ENCODE results near the gene HNF4A. TPM values are rescaled to one million over a fixed set of nuclear protein-coding genes. Genes with fewer than 3 reads are reported as not detected.

HNF4A gene
- total RNA-seq, 2 experiments from 2014 or later = not detected

DNA sequence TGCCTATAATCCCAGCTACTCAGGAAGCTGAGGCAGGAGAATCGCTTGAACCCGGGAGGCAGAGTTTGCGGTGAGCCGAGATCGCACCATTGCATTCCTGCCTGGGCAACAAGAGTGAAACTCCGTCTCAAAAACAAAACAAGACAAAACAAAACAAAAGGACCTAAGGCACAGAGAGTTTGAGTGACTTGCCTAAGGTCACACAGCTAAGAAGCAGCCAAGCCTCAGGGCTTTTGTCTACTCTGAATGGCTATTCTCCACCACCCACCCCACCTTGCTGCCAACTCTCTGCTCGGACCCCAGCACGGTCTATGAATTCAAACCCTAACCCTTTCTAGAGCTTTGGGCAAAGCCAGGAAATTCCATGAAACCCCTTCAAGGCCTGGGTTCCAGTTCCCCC is 101.1 kb downstream of the HNF4A start:
- no TSS peak for BruUV-seq (replicated peaks)
- CTCF ChIA-PET (ENCODE audit: unreplicated experiment) = no interaction called here

DNA sequence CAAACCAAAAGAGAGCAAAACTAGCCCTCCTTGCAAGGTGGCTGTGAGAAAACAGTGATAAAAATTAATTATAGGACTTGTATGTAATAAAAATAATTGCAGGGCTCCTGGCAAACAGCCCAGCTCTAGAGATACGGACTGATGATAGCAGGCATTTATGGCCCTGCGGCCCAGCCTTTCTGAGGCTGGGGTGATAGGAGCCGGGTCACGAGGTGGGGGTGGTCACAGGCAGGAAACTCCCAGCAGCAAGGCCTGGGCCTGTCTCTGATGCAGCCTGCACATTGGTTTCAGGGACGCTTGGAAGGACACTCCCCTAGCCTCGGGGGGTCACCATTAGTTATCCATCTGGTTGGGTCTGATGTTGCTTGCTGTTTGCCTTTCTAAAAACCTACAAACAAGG is 101.5 kb downstream of the HNF4A start:
- Histone ChIP-seq H3K9me3 (ENCODE audit: low read length) (no peaks in the 10 kb centered on the region), H3K9me2 (ENCODE audit: insufficient read depth, low read length) (no peaks in the 10 kb centered on the region), H3K36me3 (ENCODE audit: insufficient read depth, low read length) (no peaks in the 10 kb centered on the region), H3K27ac (ENCODE audit: low read depth, low read length, poor library complexity, severe bottlenecking) (no peak overlapping the region), H2AFZ (ENCODE audit: low read length) (no peak overlapping the region), H4K20me1 (ENCODE audit: insufficient read depth, low read length) (no peaks in the 10 kb centered on the region), H3K4me1 (ENCODE audit: insufficient read depth, low read length, poor library complexity, severe bottlenecking) (no peaks in the 10 kb centered on the region), H3K4me3 (ENCODE audit: low read depth, low read length, poor library complexity, severe bottlenecking) (no peak overlapping the region), H3K4me2 (ENCODE audit: low read length) (no peak overlapping the region), H3K79me2 (ENCODE audit: insufficient read depth, low read depth, low read length) (no peaks in the 10 kb centered on the region)
- ChIA-PET POLR2A (no interaction called here), CTCF (ENCODE audit: unreplicated experiment) (no interaction called here)
- no peak for TF ChIP-seq EZH2phosphoT487 (IDR thresholded peaks at IDR 0.05; ENCODE audit: borderline replicate concordance, low read depth, low read length)
- TF ChIP-seq, protein P1, sequence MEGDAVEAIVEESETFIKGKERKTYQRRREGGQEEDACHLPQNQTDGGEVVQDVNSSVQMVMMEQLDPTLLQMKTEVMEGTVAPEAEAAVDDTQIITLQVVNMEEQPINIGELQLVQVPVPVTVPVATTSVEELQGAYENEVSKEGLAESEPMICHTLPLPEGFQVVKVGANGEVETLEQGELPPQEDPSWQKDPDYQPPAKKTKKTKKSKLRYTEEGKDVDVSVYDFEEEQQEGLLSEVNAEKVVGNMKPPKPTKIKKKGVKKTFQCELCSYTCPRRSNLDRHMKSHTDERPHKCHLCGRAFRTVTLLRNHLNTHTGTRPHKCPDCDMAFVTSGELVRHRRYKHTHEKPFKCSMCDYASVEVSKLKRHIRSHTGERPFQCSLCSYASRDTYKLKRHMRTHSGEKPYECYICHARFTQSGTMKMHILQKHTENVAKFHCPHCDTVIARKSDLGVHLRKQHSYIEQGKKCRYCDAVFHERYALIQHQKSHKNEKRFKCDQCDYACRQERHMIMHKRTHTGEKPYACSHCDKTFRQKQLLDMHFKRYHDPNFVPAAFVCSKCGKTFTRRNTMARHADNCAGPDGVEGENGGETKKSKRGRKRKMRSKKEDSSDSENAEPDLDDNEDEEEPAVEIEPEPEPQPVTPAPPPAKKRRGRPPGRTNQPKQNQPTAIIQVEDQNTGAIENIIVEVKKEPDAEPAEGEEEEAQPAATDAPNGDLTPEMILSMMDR (conservative IDR thresholded peaks at IDR 0.05; ENCODE audit: low read length) = no peak
- no peak for DNase-seq (ENCODE audit: low spot score)
- BruUV-seq (replicated peaks) = no TSS peak
- intact Hi-C loops (cut with micrococcal nuclease; ENCODE audit: unreplicated experiment) = no loop called here

More for the DNA sequence above, 101.1 kb downstream of the HNF4A start:
- intact Hi-C loops (cut with micrococcal nuclease; ENCODE audit: unreplicated experiment) = no loop called here
- Histone ChIP-seq H2AFZ (ENCODE audit: low read length) (no peak overlapping the region), H3K9me2 (ENCODE audit: insufficient read depth, low read length) (no peaks in the 10 kb centered on the region), H3K79me2 (ENCODE audit: insufficient read depth, low read depth, low read length) (no peaks in the 10 kb centered on the region), H3K27ac (ENCODE audit: low read depth, low read length, poor library complexity, severe bottlenecking) (no peak overlapping the region), H3K4me1 (ENCODE audit: insufficient read depth, low read length, poor library complexity, severe bottlenecking) (no peaks in the 10 kb centered on the region), H3K4me3 (ENCODE audit: low read depth, low read length, poor library complexity, severe bottlenecking) (no peak overlapping the region), H3K36me3 (ENCODE audit: insufficient read depth, low read length) (no peaks in the 10 kb centered on the region), H3K4me2 (ENCODE audit: low read length) (no peak overlapping the region), H3K9me3 (ENCODE audit: low read length) (no peaks in the 10 kb centered on the region), H4K20me1 (ENCODE audit: insufficient read depth, low read length) (no peaks in the 10 kb centered on the region)
- POLR2A ChIA-PET = no interaction called here
- DNase-seq (ENCODE audit: low spot score) = no peak
- no peak for TF ChIP-seq EZH2phosphoT487 (IDR thresholded peaks at IDR 0.05; ENCODE audit: borderline replicate concordance, low read depth, low read length)
- TF ChIP-seq, protein P1 (conservative IDR thresholded peaks at IDR 0.05; ENCODE audit: low read length) = no peak

GRCh38 chr20:44459271-44459670 is 103.8 kb downstream of the HNF4A start:
- POLR2A ChIA-PET = interaction anchor here (0.7 to 1.2 kb wide), 3 partner anchors 9 to 224 kb away, joined by 3 to 4 read pairs (median 3); no protein-coding TSS in a partner anchor
- H3K36me3 ChIP-seq (ENCODE audit: insufficient read depth, low read length) = no peaks in the 10 kb centered on the region
- TF ChIP-seq EZH2phosphoT487 (IDR thresholded peaks at IDR 0.05; ENCODE audit: borderline replicate concordance, low read depth, low read length) = no peak
- TF ChIP-seq, protein P1 (conservative IDR thresholded peaks at IDR 0.05; ENCODE audit: low read length) = no peak
- intact Hi-C loops (cut with micrococcal nuclease; ENCODE audit: unreplicated experiment) = no loop called here
- no peaks in the 10 kb centered on the region for H3K4me1 ChIP-seq (ENCODE audit: insufficient read depth, low read length, poor library complexity, severe bottlenecking)
- no peak for DNase-seq (ENCODE audit: low spot score)
- no peak overlapping the region for H2AFZ ChIP-seq (ENCODE audit: low read length)
- CTCF ChIA-PET (ENCODE audit: unreplicated experiment) = no interaction called here
- H3K4me2 ChIP-seq (ENCODE audit: low read length) = no peak overlapping the region
- no peaks in the 10 kb centered on the region for H3K9me3 ChIP-seq (ENCODE audit: low read length)
- H3K4me3 ChIP-seq (ENCODE audit: low read depth, low read length, poor library complexity, severe bottlenecking) = no peak overlapping the region
- H3K9me2 ChIP-seq (ENCODE audit: insufficient read depth, low read length) = no peaks in the 10 kb centered on the region
- BruUV-seq (replicated peaks) = no TSS peak
- no peaks in the 10 kb centered on the region for H4K20me1 ChIP-seq (ENCODE audit: insufficient read depth, low read length)
- H3K79me2 ChIP-seq (ENCODE audit: insufficient read depth, low read depth, low read length) = no peaks in the 10 kb centered on the region
- H3K27ac ChIP-seq (ENCODE audit: low read depth, low read length, poor library complexity, severe bottlenecking) = no peak overlapping the region

Data from OCI-LY7 (cell line).